ENCODE measurements around the gene ONECUT3.

ONECUT3 gene

DNA sequence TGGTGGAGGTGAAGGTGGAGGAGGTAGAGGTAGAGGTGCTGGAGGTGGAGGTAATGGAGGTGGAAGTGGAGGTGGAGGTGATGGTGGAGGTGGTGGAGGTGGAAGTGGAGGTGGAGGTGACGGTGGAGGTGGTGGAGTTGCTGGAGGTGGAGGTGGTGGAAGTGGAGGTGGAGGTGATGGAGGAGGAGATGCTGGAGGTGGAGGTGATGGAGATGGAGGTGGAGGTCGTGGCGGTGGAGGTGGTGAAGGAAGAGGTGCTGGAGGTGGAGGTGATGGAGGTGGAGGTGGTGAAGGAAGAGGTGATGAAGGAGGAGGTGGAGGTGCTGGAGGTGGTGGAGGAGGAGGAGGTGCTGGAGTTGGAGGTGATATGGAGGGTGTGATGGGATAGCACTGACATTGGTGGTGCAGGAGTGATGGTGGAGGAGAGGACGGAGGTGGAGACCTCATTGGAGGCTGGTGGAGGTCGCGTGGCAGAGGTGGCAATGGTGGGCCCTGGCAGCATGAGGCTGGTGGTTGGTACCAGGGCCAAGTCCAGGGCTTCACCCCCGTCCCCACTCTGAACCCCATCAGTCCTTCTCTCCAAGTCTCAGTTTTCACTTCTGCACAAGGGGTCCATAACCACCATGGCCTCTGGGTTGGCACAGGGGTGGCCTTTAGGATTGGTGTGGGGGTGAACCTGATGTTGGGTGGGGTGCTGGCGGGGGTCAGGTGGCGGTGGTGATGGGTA lies 15.8 kb downstream of the ONECUT3 start:
- Histone ChIP-seq H3K4me3 (ENCODE audit: low read depth in 1 of 2, low read length in 2 of 2) (no peak overlapping the region), H3K4me1 (ENCODE audit: control insufficient read depth in 1 of 2, insufficient read depth in 2 of 2, low read length in 2 of 2) (no peaks in the 10 kb centered on the region), H3K36me3 (ENCODE audit: control insufficient read depth in 1 of 2, insufficient read depth in 2 of 2, low read length in 2 of 2) (no peaks in the 10 kb centered on the region), H3K9ac (ENCODE audit: low read depth in 1 of 2, low read length in 2 of 2) (no peak overlapping the region), H3K9me3 (ENCODE audit: control insufficient read depth in 1 of 2, low read length in 2 of 2) (peaks cover 6 to 16% of the 10 kb centered on the region in 2 donors), H3K27me3 (ENCODE audit: control insufficient read depth in 1 of 2, insufficient read depth in 2 of 2, low read length in 2 of 2) (peaks cover 42 to 53% of the 10 kb centered on the region in 2 donors), H3K27ac (ENCODE audit: low read depth, low read length) (no peak overlapping the region)

DNA sequence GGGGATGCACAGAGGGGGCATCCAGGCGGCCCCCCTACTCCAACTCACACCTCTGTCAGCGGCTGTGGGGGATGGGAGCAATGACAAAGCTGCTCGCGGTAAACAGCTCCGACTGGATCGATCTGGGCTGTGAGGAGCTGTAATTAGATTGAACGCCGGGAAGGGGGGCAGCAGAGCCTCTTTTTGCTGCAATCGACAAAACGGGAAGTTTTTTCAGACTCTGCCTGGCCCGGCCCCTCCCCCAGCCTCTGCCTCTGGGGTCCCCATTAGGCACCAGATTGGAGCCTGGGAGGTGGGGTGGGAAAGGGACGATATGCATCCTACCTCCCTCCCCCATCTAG lies 16.3 kb downstream of the ONECUT3 start:
- H3K9me3 ChIP-seq (ENCODE audit: control insufficient read depth in 1 of 2, low read length in 2 of 2), result peaks cover 6 to 16% of the 10 kb centered on the region in 2 donors
- H3K27me3 ChIP-seq (ENCODE audit: control insufficient read depth in 1 of 2, insufficient read depth in 2 of 2, low read length in 2 of 2), result peaks cover 43 to 51% of the 10 kb centered on the region in 2 donors
- H3K4me1 ChIP-seq (ENCODE audit: control insufficient read depth in 1 of 2, insufficient read depth in 2 of 2, low read length in 2 of 2), result no peaks in the 10 kb centered on the region
- no peaks in the 10 kb centered on the region for H3K36me3 ChIP-seq (ENCODE audit: control insufficient read depth in 1 of 2, insufficient read depth in 2 of 2, low read length in 2 of 2)
- H3K9ac ChIP-seq (ENCODE audit: low read depth in 1 of 2, low read length in 2 of 2), result no peak overlapping the region
- no peak overlapping the region for H3K27ac ChIP-seq (ENCODE audit: low read depth, low read length)
- no peak overlapping the region for H3K4me3 ChIP-seq (ENCODE audit: low read depth in 1 of 2, low read length in 2 of 2)

GRCh38 chr19:1770866-1771576 lies 17.7 kb downstream of the ONECUT3 start:
- Histone ChIP-seq H3K9me3 (ENCODE audit: control insufficient read depth in 1 of 2, low read length in 2 of 2) (peaks cover 6 to 16% of the 10 kb centered on the region in 2 donors), H3K4me1 (ENCODE audit: control insufficient read depth in 1 of 2, insufficient read depth in 2 of 2, low read length in 2 of 2) (no peaks in the 10 kb centered on the region), H3K27ac (ENCODE audit: low read depth, low read length) (no peak overlapping the region), H3K36me3 (ENCODE audit: control insufficient read depth in 1 of 2, insufficient read depth in 2 of 2, low read length in 2 of 2) (no peaks in the 10 kb centered on the region), H3K27me3 (ENCODE audit: control insufficient read depth in 1 of 2, insufficient read depth in 2 of 2, low read length in 2 of 2) (peaks cover 32 to 46% of the 10 kb centered on the region in 2 donors), H3K4me3 (ENCODE audit: low read depth in 1 of 2, low read length in 2 of 2) (no peak overlapping the region), H3K9ac (ENCODE audit: low read depth in 1 of 2, low read length in 2 of 2) (no peak overlapping the region)

- Histone ChIP-seq H3K36me3 (ENCODE audit: control insufficient read depth in 1 of 2, insufficient read depth in 2 of 2, low read length in 2 of 2) (no peaks in the 10 kb centered on the region), H3K9me3 (ENCODE audit: control insufficient read depth in 1 of 2, low read length in 2 of 2) (peaks cover 6 to 16% of the 10 kb centered on the region in 2 donors), H3K9ac (ENCODE audit: low read depth in 1 of 2, low read length in 2 of 2) (no peak overlapping the region), H3K4me3 (ENCODE audit: low read depth in 1 of 2, low read length in 2 of 2) (no peak overlapping the region), H3K4me1 (ENCODE audit: control insufficient read depth in 1 of 2, insufficient read depth in 2 of 2, low read length in 2 of 2) (no peaks in the 10 kb centered on the region), H3K27ac (ENCODE audit: low read depth, low read length) (peak overlapping the region; percentile 4), H3K27me3 (ENCODE audit: control insufficient read depth in 1 of 2, insufficient read depth in 2 of 2, low read length in 2 of 2) (peaks cover 27 to 41% of the 10 kb centered on the region in 2 donors)
These were observed 19.9 kb downstream of the ONECUT3 start for GRCh38 chr19:1773184-1773583.

DNA sequence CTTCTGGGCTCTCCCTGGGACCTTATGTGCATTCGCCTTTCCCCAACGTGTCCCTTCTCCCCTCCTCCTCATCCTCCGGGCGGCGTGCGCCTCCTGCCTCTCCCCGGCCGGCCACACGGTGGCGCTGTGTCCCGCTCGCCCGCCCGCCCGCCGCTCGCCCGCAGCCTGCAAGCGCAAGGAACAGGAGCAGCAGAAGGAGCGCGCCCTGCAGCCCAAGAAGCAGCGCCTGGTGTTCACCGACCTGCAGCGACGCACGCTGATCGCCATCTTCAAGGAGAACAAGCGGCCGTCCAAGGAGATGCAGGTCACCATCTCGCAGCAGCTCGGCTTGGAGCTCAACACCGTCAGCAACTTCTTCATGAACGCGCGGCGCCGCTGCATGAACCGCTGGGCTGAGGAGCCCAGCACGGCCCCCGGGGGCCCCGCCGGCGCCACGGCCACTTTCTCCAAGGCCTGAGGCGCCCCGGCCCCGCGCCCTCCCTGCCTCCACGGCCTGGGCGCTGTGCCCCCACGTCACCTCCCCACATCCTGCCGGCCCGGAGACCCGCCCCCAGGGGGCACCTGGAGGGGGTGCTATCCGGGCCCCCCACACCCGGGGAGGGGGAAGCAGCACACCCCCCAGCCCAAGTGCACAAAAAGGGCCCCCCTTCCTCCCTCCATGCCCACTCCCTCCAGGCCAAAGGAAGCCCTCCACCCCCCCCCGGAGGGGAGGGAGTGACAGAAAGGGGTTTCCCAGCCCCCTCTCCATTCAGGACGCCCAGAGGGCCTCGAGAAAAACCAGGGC lies 21.9 kb downstream of the ONECUT3 start:
- no peak overlapping the region for H3K4me3 ChIP-seq (ENCODE audit: low read depth in 1 of 2, low read length in 2 of 2)
- no peaks in the 10 kb centered on the region for H3K4me1 ChIP-seq (ENCODE audit: control insufficient read depth in 1 of 2, insufficient read depth in 2 of 2, low read length in 2 of 2)
- H3K27me3 ChIP-seq (ENCODE audit: control insufficient read depth in 1 of 2, insufficient read depth in 2 of 2, low read length in 2 of 2), result peaks cover 29 to 43% of the 10 kb centered on the region in 2 donors
- H3K9ac ChIP-seq (ENCODE audit: low read depth in 1 of 2, low read length in 2 of 2), result no peak overlapping the region
- peaks cover 6 to 14% of the 10 kb centered on the region in 2 donors for H3K9me3 ChIP-seq (ENCODE audit: control insufficient read depth in 1 of 2, low read length in 2 of 2)
- no peak overlapping the region for H3K27ac ChIP-seq (ENCODE audit: low read depth, low read length)
- no peaks in the 10 kb centered on the region for H3K36me3 ChIP-seq (ENCODE audit: control insufficient read depth in 1 of 2, insufficient read depth in 2 of 2, low read length in 2 of 2)

- no peak overlapping the region for H3K4me3 ChIP-seq (ENCODE audit: low read depth in 1 of 2, low read length in 2 of 2)
- H3K9me3 ChIP-seq (ENCODE audit: control insufficient read depth in 1 of 2, low read length in 2 of 2), result peaks cover under 1 to 5% of the 10 kb centered on the region in 2 donors
- H3K27me3 ChIP-seq (ENCODE audit: control insufficient read depth in 1 of 2, insufficient read depth in 2 of 2, low read length in 2 of 2), result peaks cover 37 to 51% of the 10 kb centered on the region in 2 donors
- H3K4me1 ChIP-seq (ENCODE audit: control insufficient read depth in 1 of 2, insufficient read depth in 2 of 2, low read length in 2 of 2), result no peaks in the 10 kb centered on the region
- H3K9ac ChIP-seq (ENCODE audit: low read depth in 1 of 2, low read length in 2 of 2), result no peak overlapping the region
- H3K27ac ChIP-seq (ENCODE audit: low read depth, low read length), result no peak overlapping the region
- no peaks in the 10 kb centered on the region for H3K36me3 ChIP-seq (ENCODE audit: control insufficient read depth in 1 of 2, insufficient read depth in 2 of 2, low read length in 2 of 2)
These were observed 22.8 kb downstream of the ONECUT3 start for GRCh38 chr19:1775951-1776605.

- H3K27ac ChIP-seq (ENCODE audit: low read depth, low read length), result no peak overlapping the region
- peaks cover 2% of the 10 kb centered on the region in 2 donors for H3K9me3 ChIP-seq (ENCODE audit: control insufficient read depth in 1 of 2, low read length in 2 of 2)
- H3K36me3 ChIP-seq (ENCODE audit: control insufficient read depth in 1 of 2, insufficient read depth in 2 of 2, low read length in 2 of 2), result no peaks in the 10 kb centered on the region
- no peaks in the 10 kb centered on the region for H3K4me1 ChIP-seq (ENCODE audit: control insufficient read depth in 1 of 2, insufficient read depth in 2 of 2, low read length in 2 of 2)
- H3K27me3 ChIP-seq (ENCODE audit: control insufficient read depth in 1 of 2, insufficient read depth in 2 of 2, low read length in 2 of 2), result peaks cover 37 to 51% of the 10 kb centered on the region in 2 donors
- no peak overlapping the region for H3K9ac ChIP-seq (ENCODE audit: low read depth in 1 of 2, low read length in 2 of 2)
- no peak overlapping the region for H3K4me3 ChIP-seq (ENCODE audit: low read depth in 1 of 2, low read length in 2 of 2)
These were observed 23.4 kb downstream of the ONECUT3 start for GRCh38 chr19:1776606-1777147.

GRCh38 chr19:1777149-1777548 lies 23.8 kb downstream of the ONECUT3 start:
- Histone ChIP-seq H3K9ac (ENCODE audit: low read depth in 1 of 2, low read length in 2 of 2) (no peak overlapping the region), H3K4me1 (ENCODE audit: control insufficient read depth in 1 of 2, insufficient read depth in 2 of 2, low read length in 2 of 2) (no peaks in the 10 kb centered on the region), H3K9me3 (ENCODE audit: control insufficient read depth in 1 of 2, low read length in 2 of 2) (peaks cover 4 to 5% of the 10 kb centered on the region in 2 donors), H3K36me3 (ENCODE audit: control insufficient read depth in 1 of 2, insufficient read depth in 2 of 2, low read length in 2 of 2) (no peaks in the 10 kb centered on the region), H3K27ac (ENCODE audit: low read depth, low read length) (no peak overlapping the region), H3K27me3 (ENCODE audit: control insufficient read depth in 1 of 2, insufficient read depth in 2 of 2, low read length in 2 of 2) (peaks cover 37 to 51% of the 10 kb centered on the region in 2 donors), H3K4me3 (ENCODE audit: low read depth in 1 of 2, low read length in 2 of 2) (no peak overlapping the region)

DNA sequence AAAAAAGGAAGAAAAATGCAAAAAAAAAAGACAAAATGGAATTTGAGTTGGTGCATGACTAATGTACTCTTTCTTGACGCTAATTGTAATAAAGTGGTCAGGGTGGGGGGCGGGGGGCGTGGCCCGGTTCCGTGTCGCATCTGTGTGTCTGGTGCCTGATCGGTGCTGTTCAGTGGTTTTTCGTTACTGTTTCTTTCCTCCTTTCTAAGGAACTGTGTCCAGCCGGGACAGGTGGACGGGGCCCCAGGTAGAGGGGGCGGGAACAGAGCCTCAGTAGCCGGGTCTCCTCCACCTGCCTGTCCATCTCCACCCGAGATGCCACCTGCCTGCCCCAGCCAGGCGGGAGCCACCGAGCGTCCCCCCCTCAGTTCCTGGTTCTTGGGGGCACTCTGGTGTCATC lies 26.3 kb downstream of the ONECUT3 start:
- Histone ChIP-seq H3K36me3 (ENCODE audit: control insufficient read depth in 1 of 2, insufficient read depth in 2 of 2, low read length in 2 of 2) (no peaks in the 10 kb centered on the region), H3K9ac (ENCODE audit: low read depth in 1 of 2, low read length in 2 of 2) (no peak overlapping the region), H3K4me3 (ENCODE audit: low read depth in 1 of 2, low read length in 2 of 2) (no peak overlapping the region), H3K27me3 (ENCODE audit: control insufficient read depth in 1 of 2, insufficient read depth in 2 of 2, low read length in 2 of 2) (peaks cover 39 to 47% of the 10 kb centered on the region in 2 donors), H3K27ac (ENCODE audit: low read depth, low read length) (no peak overlapping the region), H3K4me1 (ENCODE audit: control insufficient read depth in 1 of 2, insufficient read depth in 2 of 2, low read length in 2 of 2) (no peaks in the 10 kb centered on the region), H3K9me3 (ENCODE audit: control insufficient read depth in 1 of 2, low read length in 2 of 2) (peaks cover 4 to 5% of the 10 kb centered on the region in 2 donors)

Data from duodenal mucosa (tissue), 2 donors.